ENCODE measurements around the gene NYNRIN. TPM values are rescaled to one million over a fixed set of nuclear protein-coding genes. Genes with fewer than 3 reads are reported as not detected.
A peak's percentile ranks its signal among the peaks of the same experiment; 100 is the strongest.

Gene NYNRIN
- total and polyA plus RNA-seq, 8 donors = 2.1 to 9.0 (median 4.3) TPM

DNA sequence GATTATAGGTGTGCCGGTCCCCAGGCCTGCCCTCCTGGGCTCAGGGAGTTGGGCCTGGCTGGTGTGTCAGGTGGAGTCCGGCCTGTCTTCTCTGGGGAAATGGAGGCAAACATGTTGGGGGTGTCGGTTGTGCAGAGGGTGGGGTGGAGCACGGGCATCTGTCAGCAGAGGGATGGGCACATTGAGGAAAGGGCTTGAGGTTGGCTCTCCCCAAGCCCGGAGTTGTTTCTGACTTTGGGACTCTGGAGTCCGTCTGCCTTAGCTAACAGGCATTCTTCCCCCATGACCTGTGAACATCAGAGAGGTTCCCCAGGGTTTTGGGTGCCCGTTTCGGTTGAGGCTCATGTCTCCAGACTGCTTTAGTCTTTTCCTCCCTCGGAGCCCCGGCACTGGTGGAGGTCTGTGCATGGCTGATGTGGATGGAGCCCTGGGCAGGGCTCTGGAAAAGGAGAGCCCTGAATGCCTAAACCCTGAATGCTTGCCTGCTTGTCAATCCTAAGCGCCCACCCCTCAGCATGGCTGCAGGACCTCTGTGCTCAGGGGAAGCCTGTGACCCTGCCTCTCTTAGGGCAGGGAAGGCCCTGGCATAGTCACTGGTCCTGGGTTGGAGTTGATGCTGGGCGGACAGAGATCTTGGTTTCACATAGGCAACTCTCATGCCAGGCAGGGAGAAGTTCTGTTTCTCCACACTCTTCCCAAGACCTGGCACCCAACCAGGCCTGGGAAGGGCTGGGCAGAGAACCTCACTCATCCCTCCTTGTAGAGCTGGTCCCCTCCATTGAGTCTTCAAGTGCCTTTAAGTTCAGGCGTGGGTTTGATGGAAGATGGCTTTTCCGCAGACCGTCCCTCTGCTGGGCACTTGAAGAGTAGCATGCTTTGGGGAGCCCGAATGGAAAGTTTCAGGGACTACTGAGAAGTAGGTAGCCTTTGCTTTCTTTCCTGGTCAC, 12.9 kb downstream of the NYNRIN start:
- TF ChIP-seq, protein P1, sequence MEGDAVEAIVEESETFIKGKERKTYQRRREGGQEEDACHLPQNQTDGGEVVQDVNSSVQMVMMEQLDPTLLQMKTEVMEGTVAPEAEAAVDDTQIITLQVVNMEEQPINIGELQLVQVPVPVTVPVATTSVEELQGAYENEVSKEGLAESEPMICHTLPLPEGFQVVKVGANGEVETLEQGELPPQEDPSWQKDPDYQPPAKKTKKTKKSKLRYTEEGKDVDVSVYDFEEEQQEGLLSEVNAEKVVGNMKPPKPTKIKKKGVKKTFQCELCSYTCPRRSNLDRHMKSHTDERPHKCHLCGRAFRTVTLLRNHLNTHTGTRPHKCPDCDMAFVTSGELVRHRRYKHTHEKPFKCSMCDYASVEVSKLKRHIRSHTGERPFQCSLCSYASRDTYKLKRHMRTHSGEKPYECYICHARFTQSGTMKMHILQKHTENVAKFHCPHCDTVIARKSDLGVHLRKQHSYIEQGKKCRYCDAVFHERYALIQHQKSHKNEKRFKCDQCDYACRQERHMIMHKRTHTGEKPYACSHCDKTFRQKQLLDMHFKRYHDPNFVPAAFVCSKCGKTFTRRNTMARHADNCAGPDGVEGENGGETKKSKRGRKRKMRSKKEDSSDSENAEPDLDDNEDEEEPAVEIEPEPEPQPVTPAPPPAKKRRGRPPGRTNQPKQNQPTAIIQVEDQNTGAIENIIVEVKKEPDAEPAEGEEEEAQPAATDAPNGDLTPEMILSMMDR (IDR thresholded peaks at IDR 0.05) = peak; percentile 28 to 59 (median 42)
- no peaks in the 10 kb centered on the region for H3K9me3 ChIP-seq
- no peaks in the 10 kb centered on the region for H3K4me1 ChIP-seq
- FAIRE-seq (no peak), ATAC-seq (peak; percentile 61 to 85 (median 76)), DNase-seq (peak in 1 of 6 donors; percentile 57)
- intact Hi-C loops (cut with DNase I) = no loop called here
- 61% methylated on average over 15 to 16 of the region's 16 CpGs for WGBS, 2 donors
- H3K27me3 ChIP-seq = no peaks in the 10 kb centered on the region
- no peak overlapping the region for H3K4me3 ChIP-seq
- H3K36me3 ChIP-seq = peaks cover 0 to 7% (median 0%) of the 10 kb centered on the region in 3 donors
- H3K27ac ChIP-seq = no peak overlapping the region

DNA sequence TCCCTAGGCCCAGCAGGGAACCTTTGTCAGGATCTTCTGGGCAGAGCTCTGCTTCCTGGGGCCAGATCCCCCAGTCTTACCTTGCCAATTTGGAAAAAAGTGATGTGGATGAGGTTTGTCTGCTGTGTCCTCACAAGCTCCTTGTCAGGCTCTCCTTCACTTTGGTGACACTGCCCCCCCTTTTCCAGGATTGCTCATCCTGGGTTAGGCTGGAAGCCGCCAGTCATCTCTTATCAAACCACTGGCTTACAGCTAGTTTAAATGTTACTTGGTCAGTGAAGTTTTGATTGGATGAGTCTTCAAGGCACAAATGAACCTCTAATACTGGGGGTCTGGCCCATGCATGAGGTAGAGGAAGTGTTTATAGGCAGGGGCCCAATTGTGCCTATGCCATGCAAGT, 15.3 kb downstream of the NYNRIN start:
- intact Hi-C loops (cut with DNase I) = no loop called here
- ATAC-seq (no peak), DNase-seq (no peak), FAIRE-seq (no peak)
- peaks cover 4 to 11% (median 10%) of the 10 kb centered on the region in 3 donors for H3K4me1 ChIP-seq
- TF ChIP-seq, protein P1 (IDR thresholded peaks at IDR 0.05) = no peak
- WGBS, 2 donors = 88 to 95% methylated on average over 1 of the region's 1 CpG
- H3K27me3 ChIP-seq = no peaks in the 10 kb centered on the region
- H3K36me3 ChIP-seq = no peaks in the 10 kb centered on the region
- no peak overlapping the region for H3K4me3 ChIP-seq
- no peak overlapping the region for H3K27ac ChIP-seq
- no peaks in the 10 kb centered on the region for H3K9me3 ChIP-seq

DNA sequence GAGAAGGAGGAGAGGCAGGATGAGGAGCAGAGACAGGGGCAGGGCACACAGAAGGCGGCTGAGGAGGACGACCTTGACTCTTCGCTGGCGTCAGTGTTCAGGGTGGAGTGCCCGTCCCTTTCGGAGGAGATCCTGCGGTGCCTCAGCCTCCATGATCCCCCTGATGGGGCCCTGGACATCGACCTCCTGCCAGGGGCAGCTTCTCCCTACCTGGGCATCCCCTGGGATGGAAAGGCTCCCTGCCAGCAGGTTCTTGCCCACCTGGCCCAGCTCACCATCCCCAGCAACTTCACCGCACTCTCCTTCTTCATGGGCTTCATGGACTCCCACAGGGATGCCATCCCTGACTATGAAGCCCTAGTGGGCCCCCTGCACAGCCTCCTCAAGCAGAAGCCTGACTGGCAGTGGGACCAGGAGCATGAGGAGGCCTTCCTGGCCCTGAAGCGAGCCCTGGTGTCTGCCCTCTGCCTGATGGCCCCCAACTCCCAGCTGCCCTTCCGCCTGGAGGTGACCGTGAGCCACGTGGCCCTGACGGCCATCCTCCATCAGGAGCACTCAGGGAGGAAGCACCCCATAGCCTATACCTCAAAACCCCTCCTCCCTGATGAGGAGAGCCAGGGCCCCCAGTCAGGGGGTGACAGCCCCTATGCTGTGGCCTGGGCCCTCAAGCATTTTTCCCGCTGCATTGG, 16.1 kb downstream of the NYNRIN start:
- no peak overlapping the region for H3K27ac ChIP-seq
- FAIRE-seq (no peak), ATAC-seq (no peak), DNase-seq (peak in 2 of 6 donors; percentile 54 to 63)
- no peaks in the 10 kb centered on the region for H3K27me3 ChIP-seq
- H3K36me3 ChIP-seq = no peaks in the 10 kb centered on the region
- no peak overlapping the region for H3K4me3 ChIP-seq
- intact Hi-C loops (cut with DNase I) = no loop called here
- peaks cover 10 to 16% (median 13%) of the 10 kb centered on the region in 3 donors for H3K4me1 ChIP-seq
- H3K9me3 ChIP-seq = no peaks in the 10 kb centered on the region
- TF ChIP-seq, protein P1 (IDR thresholded peaks at IDR 0.05) = no peak
- 88 to 90% methylated on average over 15 of the region's 15 CpGs for WGBS, 2 donors

DNA sequence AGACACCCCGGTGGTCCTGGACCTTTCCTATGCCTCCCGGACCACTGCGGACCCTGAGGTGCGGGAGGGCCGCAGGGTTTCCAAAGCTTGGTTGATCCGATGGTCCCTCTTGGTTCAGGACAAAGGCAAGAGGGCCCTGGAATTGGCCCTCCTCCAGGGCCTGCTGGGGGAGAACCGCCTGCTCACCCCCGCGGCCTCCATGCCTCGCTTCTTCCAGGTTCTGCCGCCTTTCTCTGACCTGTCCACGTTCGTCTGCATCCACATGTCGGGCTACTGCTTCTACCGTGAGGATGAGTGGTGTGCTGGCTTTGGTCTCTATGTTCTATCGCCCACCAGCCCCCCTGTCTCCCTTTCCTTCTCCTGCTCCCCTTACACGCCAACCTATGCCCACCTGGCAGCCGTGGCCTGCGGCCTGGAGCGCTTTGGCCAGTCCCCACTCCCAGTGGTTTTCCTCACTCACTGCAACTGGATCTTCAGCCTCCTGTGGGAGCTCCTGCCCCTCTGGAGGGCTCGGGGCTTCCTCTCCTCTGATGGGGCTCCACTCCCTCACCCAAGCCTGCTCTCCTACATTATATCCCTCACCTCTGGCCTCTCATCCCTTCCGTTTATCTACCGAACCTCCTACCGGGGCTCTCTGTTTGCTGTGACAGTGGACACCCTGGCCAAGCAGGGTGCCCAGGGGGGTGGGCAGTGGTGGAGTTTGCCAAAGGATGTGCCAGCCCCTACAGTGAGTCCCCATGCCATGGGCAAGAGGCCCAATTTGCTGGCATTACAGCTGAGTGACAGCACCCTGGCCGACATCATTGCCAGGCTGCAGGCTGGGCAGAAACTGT, 16.8 kb downstream of the NYNRIN start:
- peak in 1 of 6 donors; percentile 40 for DNase-seq
- no peak for ATAC-seq
- no peaks in the 10 kb centered on the region for H3K9me3 ChIP-seq
- intact Hi-C loops (cut with DNase I) = no loop called here
- no peaks in the 10 kb centered on the region for H3K36me3 ChIP-seq
- H3K4me1 ChIP-seq = peaks cover 10 to 16% (median 13%) of the 10 kb centered on the region in 3 donors
- no peak overlapping the region for H3K4me3 ChIP-seq
- TF ChIP-seq, protein P1 (IDR thresholded peaks at IDR 0.05) = no peak
- 92 to 93% methylated on average over 24 to 25 of the region's 25 CpGs for WGBS, 2 donors
- no peak for FAIRE-seq
- no peaks in the 10 kb centered on the region for H3K27me3 ChIP-seq
- no peak overlapping the region for H3K27ac ChIP-seq

Data from pancreas (tissue), 10 donors.